NCI-H1092 treated with DMSO at 0.1 percent for 48 hours (cell line): Measurements from ENCODE around the gene MLEC.
"Not testable (repeated sequence)": the region's sequence is repeated elsewhere in the genome, so short reads cannot be mapped to it uniquely, and the experiment has no call there.

Experiments
- DNase-seq: peaks from one replicate; lab custom pipeline; 2025; lab: John Stamatoyannopoulos, UW

Gene MLEC

DNA sequence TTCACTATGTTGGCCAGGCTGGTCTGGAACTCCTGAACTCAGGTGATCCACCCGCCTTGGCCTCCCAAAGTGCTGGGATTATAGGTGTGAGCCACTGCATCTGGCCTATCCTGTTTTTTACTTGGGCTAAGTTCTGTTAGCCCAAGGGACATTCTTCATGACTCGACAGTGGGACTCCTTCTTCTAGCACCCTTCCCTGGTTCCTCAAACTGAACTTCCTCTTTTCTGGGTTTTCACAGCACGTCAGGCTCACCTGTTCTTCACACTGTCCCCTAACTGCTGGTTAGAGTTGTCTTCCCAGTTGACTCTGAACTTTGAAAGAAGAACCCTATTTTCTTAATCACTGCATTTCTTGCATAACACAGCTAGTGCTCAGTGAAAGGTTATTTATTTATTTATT, 24.1 kb upstream of the MLEC start:
- no peak for DNase-seq

DNA sequence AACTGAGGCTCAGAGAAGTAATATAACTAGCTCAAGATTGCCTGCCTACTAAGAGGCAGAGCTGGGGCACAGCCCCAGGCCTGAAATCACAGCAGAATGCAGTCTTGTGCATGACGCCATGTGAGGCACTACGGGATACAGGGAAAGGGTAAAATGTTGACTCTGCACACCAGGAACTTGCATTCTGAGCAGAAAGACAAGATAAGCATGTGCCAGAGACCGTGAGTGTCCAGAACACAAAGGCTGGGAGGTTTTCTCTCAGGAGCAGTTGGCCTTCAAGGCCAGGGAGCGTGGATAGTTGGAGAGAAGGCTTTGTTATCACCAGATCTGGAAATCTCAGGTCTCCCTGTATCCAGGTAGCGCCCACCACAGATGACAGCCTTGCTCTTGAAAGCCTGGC, 23.2 kb upstream of the MLEC start:
- DNase-seq, result no peak

DNA sequence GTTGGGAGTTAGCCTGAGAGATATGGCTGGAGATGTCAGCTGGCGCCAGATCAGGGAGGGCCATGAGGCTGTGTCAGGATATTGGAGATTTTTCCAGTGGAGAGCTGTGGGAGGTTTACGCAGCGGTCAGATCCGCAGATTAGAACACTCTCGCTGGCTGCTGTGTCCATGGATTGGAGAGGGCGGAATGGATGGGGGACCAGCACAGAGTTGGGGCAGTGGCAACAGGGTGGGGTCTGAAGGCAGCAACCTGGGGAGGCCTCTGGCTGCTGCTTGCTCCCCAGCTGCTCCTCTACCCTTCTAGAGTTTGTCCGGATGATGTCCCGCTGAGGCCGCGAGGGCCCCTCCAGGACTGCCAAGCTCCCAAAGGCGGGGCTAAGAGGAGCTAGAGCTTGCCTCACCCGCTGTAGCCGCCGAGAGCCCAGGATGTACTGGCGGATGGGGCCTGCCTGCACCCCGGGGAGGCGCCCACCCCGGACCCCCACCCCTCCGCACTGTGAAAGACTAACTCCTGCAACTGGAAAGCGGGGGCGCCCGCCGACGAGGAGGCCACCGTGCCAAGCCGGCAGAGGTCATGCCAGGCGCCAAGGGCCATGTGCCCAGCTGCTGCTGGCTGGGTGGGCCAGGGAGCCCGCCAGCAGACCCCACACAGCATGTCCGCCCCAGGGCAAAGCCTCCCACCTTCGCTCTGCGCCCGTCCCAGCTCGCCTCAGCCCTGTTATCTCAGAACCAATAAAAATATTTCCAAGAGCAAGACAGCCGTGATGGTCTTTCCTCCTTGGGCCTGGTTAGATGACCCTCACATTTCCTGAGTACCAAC, 20.2 kb upstream of the MLEC start:
- DNase-seq, result no peak

DNA sequence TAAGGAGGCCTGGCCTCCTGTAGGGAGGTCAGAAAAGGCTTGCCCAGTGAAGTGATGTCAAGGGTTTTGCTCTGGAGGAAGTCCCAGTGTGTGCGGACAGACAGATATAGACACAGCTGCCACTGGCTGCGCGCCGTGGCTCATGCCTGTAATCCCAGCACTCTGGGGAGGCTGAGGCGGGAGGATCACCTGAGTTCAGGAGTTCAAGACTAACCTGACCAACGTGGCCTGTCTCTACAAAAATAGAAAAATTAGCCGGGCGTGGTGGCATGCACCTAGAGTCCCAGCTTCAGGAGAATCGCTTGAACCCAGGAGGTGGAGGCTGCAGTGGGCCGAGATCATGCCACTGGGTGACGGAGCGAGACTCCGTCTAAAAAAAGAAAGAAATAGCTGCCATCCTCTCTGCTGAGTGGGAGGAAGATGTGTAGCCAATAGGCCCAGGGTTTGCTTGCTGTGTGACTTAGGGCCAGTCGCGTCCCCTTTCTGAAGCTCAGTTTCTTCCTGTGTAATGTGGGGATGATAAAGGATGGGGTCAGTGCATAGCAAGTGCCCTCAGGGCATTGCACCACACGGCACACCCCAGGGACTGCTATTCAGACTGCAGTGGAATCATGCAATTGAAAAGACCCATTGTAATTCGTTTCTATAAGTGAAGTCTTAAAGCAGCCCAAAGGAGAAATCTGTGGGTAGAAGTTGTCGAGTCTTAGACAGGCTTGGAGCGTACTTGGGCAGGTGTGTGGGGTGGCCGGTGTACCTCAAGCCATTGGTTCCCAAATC, 18.7 kb upstream of the MLEC start:
- no peak for DNase-seq

DNA sequence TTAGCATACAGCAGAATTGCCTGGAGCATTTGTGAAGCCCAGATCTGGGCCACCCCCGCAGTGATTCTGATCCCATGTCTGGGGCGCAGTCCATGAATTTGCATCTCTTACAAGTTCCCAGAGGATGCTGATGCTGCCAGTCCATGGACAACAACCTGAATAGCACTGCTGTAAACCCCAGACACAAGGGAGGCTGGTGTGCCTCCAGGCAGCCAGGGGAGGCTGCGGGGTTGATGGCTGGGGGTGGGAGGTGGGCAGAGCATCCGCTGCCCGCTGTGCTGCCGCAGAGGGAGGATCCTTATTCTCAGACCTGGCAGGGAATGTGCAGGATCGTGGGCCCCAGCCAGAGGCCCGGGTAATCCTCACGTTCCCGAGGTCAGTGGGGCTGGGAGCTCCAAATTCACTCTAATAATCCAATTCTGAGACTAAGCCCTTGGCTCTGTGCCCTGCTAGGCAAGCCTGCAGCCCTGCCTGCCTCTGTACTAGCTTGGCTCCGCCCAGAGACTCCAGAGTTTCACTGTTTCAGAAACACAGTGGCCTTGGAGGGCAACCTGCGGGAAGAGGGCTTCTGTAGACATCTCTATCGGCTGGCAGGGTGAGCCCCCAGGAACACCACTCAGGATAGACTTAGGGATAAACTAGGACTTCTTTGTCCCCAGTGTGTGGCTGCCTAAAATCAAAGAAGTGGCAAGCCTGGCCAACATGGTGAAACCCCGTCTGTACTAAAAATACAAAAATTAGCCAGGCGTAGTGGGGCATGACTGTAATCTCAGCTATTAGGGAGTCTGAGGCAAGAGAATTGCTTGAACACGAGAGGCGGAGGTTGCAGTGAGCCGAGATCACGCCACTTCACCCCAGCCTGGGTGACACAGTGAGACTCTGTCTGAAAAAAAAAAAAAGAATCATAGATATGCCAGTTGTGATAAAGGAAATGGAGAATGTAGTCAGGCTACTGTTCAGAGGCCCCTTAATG, 17.8 kb upstream of the MLEC start:
- DNase-seq, result no peak

DNA sequence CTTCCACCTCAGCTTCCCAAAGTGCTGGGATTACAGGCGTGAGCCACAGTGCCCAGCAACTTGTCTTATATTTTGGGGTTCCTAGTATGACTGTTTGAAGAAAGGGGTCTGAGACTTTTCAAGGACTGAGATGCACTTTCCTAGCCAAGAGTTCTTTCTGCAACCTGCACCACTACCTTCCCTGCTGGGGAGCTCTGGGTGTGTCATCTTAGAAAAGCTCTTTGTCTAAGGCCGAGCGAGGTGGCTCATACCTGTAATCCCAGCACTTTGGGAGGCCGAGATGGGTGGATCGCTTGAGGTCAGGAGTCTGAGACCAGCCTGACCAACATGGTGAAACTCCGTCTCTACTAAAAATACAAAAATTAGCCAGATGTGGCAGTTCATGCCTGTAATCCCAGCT, 16.7 kb upstream of the MLEC start:
- not testable (repeated sequence) for DNase-seq

DNA sequence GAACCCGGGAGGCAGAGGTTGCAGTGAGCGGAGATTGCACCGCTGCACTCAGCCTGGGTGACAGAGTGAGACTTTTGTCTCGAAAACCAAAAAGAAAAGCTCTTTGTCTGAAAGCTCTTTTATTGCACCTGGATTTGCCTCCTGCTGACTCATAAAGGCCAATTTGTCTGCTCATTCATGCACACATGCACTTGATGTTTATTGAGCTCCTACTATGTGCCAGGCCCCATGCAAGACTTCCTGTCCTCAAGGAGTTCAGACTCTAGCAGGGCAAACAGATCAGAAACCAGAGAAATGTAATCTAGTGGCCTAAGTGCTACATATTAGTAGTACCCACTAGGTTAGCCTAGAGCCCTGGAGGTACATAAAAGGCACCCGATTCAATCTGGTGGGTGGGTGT, 16.3 kb upstream of the MLEC start:
- no peak for DNase-seq

DNA sequence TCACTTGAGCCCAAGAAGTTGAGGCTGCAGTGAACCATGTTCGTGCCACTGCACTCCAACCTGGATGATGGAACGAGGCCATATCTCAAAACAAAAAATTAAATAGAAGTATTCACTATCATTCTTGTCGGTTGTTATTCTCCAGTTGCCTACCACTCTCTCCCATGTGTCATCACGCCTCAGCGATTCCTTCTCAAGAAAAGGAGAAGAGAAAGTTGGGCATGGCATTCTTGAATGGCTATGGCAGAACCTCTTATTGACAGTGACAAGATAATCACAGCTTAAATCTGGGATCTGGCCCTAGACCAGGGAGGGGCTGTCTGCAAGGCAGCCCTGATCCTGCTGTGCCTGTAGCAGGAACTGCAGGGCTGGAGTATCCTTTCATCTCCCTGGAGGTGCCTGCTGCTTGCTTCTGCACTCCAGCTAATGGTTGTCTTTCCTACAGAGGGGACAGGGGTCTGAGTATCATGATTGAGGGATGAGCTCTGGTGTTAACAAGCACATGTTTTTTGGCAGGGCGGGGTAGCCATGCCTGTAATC, 12.8 kb upstream of the MLEC start:
- DNase-seq, result no peak

DNA sequence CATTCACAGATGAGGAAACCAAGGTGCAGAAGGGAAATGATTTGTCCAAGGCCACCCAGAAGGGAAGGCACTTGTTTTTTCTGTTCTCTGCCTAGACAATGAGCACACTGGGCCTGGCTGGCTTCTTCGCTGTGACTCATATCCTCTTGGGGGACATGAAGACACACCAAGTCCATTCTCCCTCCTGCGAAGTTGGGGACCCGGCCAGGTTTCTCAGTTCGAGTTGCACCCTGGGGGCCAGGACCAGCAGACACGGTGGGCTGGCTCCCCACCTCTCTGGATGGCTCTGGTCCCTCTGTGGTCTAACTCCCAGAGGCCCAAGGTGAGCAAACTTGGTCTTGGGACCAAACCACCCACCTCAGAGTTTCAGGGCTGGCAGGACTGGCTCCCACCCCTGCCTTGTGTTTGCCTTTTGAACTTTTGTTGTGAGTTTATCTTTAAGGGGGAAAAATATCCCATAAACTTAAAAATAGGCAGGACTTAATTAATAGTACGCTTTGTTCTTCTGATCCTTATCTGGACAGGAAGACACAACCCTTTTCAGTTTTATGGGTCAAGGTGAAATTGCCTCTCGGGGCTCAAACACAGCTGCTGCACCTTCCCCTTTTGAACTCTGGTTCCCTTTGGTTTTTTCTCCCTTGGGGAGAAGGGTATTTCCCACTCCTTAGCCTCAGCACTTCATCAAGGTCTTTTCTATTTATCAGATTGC, 9.0 kb upstream of the MLEC start:
- DNase-seq, result no peak

DNA sequence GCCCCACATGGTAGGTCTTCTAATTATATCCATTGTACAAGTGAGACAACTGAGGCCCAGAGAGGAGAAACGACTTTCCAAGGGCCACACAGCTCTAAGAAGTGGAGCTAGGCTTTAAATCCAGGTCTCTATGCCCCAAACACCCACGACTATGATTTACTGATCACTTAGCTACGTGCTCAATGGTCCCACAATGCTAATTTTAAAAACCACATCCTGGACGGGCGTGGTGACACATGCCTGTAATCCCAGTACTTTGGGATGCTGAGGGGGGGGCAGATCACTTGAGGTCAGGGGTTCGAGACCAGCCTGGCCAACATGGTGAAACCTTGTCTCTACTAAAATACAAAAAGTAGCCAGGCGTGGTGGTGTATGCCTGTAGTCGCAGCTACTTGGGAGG, 8.4 kb upstream of the MLEC start:
- DNase-seq, result no peak

DNA sequence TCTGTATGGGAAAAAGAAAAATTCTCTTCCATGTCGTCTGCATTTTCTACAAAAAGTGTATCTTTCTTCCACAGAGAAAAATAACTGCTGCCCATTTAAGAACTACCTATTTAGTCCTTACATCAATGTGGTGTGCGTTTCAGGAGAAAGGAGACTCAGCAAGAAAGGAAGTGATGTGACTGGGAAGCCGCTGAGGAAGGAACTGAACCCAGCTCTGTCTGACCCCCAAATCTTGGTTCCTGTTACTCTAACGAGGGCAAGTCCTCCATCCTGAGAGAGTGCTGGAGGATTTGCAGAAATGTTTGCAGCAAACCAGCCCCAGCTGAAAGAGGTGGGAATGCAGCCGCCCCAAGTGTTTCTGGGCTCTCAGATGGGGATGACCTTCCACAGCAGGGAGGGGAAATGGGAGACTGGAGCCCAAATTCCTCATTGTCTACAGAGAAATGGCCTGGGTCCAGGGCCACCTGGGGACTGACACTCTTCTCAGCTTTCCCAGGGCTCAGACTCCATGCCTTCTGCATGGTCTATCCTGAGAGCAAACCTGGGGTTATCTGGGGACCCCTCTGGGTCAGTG, 6.7 kb upstream of the MLEC start:
- DNase-seq, result no peak

DNA sequence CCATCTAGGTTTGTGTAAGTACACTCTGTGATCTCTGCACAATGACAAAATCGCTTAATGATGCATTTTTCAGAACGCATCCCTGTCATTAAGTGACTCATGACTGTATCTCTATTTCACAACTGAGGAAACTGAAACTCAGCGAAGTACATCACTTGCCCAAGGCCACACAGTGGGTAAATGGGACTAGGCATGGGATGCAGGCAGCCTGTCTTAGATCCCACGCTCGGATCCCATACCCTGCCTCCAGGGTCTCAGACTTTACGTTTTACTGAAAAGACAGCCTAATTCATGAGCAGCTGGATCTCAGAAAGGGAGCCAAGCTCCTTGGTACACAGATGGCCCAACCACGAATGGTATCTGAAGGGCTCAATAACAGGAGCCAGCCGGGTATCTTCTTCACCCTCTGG, 2.4 kb upstream of the MLEC start:
- no peak for DNase-seq

DNA sequence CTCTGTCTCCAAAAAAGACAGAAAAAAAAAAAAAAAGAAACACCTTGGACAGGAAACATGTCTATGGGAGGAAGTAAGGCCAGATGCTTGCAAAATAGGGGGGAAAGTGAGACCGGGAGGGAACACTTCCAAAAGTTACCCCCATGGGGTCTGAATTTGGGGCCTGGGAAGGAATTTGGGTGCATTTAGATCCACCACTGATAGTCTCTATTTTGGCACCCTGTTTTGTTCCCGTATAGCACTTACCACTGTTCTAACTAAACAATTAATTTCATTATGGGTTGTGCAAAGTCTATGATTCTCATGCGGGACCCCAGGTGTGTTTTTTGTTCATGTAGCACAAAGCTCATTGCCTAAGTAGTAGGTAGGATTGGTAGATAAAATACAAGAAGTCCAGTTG, 1.4 kb upstream of the MLEC start:
- DNase-seq, result no peak

DNA sequence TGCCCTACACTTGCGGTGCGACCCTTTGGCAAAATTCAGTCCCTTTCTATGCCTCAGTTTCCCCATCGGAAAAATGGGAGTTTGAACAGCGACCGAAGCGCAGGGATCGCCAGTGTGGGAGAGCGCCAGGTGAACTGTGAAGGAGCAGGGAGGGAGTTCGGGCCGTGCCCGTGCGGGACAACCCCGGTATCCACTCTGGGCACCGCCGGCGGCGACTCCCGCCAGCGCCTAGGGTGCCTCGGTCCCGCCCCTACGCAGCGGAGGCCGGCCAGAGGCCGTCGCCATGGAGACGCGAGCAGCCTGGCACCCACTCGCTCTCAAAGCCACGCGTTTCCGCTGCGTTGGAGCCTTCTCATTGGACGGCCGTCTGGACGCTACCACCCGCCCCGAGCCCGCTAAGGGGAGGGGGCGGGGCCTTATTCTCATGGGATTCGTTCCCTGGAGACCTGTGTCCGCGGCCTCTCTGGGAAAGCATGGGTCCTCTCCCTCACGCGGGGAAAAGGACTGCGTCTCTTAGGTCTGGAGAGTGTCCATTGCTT, 729 bp upstream of the MLEC start:
- DNase-seq, result peak; percentile 96

DNA sequence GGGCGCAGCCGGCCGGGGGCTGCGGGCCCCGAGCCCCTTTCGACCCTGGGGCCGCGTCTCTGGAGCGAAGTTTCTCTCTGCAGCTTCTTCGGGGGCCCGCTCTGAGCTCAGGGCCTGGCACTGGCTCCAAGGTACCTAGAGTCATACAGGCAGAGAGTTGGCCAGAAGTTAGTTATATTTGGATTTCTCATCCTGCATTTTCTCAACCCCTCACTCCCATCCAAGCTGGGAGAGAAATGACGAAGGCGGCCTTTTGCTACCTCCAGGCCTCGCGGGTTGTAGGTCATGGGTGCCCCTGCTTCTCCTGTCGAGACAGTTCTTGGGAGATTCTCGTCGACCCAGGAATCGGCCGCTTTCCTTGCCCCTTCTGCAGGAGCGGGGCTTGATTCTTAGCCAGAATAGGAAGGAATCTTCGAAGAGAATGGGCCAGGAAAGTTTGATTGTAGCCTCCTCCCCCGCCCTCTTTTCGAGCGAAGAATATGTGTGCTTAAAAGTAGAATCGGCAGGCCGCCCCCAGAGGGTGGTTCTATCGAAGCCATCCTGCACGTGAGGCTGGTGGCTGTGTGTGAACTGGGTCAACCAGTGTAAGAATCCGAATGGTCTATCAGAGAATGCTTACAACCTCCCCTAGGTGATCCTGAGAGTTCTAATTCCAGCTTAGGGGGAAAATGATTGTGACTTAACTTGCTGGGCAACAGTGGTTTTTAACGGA, 785 bp downstream of the MLEC start:
- DNase-seq, result no peak

DNA sequence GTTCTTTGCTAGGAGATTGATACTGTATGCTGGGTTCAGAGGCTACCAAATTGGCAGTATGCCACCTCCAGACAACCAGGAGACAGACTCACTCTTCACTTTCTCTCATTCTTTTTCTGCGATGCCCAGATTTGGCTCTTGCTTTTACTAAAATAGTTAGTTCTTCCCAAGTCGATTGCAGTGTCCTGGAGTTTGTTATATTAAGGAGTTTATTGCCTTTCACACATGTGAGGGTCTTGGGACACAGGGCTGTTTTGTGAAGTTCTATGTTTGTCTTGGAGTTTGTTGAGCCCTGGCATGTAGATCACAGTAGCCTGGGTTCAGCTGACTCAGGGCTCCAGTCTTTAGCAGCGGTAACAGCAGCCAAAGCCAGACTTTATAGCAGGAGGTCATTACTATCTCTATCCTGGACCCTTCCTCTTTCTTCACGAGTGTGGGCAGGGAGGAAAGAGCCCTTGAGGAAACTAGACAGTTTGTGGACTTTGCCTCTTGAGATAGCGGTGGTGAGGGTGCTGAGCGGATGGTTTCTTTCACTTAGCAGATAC, 1.6 kb downstream of the MLEC start:
- no peak for DNase-seq

DNA sequence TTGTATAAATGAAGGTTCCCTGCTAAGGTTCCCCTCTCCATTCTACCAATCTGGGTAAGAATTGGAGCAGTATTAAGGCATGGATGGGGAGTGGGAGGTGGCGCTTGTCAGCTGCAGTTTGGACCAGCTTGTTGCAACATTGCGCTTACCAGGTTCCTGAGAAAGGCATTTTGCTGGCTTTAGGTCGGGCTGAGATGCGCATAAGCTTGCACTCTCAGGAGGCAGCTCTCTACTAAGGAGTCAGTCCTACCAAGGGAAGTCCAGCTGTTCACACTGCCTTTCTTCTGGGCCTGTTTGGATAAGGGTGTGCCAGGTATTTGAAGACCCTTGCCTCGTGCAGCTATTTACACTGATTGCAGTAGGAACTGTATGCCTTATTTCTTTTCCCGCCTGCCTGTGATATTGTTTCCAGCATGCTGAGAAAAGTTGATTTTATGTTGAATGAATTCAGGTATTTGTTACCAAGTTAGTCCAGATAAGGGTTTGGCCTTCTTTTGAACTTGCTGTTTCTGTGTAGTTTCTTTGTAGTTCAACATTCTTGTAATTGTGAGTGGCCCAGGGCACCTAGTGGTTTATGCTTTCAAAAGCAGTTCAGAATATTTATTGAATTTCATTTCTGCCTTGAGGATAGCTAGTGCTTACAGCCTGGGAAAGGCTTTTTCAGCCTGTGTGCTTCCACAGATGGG, 2.6 kb downstream of the MLEC start:
- no peak for DNase-seq

DNA sequence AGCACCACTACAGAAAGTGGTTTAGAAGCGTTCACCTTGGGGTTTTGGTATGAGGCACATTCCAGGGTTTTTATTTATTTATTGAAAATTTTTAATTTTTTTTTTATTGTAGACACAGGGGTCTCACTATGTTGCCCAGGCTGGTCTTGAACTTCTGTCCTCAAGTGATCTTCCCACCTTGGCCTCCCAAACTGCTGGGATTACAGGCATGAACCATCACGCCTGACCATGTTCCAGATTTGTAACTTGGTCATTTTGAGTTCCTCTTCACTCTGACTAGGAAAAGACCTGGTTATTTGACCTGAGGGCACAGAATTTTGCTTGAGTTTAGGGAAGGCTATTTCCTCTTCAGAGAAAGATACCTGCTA, 3.1 kb downstream of the MLEC start:
- DNase-seq, result no peak

DNA sequence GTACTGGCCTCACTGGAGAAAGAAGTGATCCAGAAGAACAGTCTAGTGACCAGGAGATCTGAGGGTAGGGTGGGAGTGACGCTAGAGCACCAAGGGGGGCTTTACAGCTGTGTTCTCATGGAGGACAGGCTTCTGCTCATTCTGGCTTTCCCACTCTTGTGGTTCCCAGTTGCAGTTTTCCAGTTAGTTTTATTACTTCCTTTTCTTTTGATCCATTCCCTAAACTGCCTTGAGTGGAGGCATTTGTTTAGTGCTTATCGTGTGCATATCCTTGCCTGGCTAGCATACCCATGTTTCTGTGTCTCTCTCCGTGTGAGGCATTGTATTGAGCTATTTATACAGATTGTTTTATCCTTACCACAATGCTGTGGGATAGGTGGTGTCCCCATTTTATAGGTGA, 4.0 kb downstream of the MLEC start:
- no peak for DNase-seq
